HG02623 (cell line): ENCODE results near the gene ELMO1.

Source experiments
- ATAC-seq: cut with Tn5 transposase; IDR thresholded peaks from one replicate; pipeline ENCODE4 v1.9.1; 2021; ENCODE audit warnings: moderate library complexity; ENCODE audit not compliant: unreplicated experiment

The ELMO1 gene

GRCh38 chr7:37320140-37320847 lies 128.4 kb downstream of the ELMO1 start:
- no peak for ATAC-seq

GRCh38 chr7:37318541-37318940 lies 130.1 kb downstream of the ELMO1 start:
- ATAC-seq: no peak

GRCh38 chr7:37315772-37316715 lies 132.6 kb downstream of the ELMO1 start:
- ATAC-seq: no peak

- ATAC-seq: no peak
Measured at GRCh38 chr7:37312608-37313007, 136.1 kb downstream of the ELMO1 start.

- ATAC-seq: peak; percentile 44
Measured at GRCh38 chr7:37311355-37311754, 137.3 kb downstream of the ELMO1 start.

- ATAC-seq: no peak
Measured at GRCh38 chr7:37310327-37311080, 138.2 kb downstream of the ELMO1 start.

- ATAC-seq: no peak
Measured at GRCh38 chr7:37309493-37309892, 139.2 kb downstream of the ELMO1 start.

GRCh38 chr7:37304921-37305320 lies 143.7 kb downstream of the ELMO1 start:
- no peak for ATAC-seq

GRCh38 chr7:37297546-37297945 lies 151.1 kb downstream of the ELMO1 start:
- ATAC-seq: no peak

- ATAC-seq: no peak
Measured at GRCh38 chr7:37295401-37295800, 153.3 kb downstream of the ELMO1 start.

- ATAC-seq: no peak
Measured at GRCh38 chr7:37290731-37291130, 157.9 kb downstream of the ELMO1 start.

- no peak for ATAC-seq
Measured at GRCh38 chr7:37289781-37290180, 158.9 kb downstream of the ELMO1 start.

GRCh38 chr7:37289367-37289766 lies 159.3 kb downstream of the ELMO1 start:
- no peak for ATAC-seq

GRCh38 chr7:37287131-37287855 lies 161.4 kb downstream of the ELMO1 start:
- peak; percentile 38 for ATAC-seq

GRCh38 chr7:37286454-37286832 lies 162.2 kb downstream of the ELMO1 start:
- ATAC-seq: no peak

- ATAC-seq: no peak
Measured at GRCh38 chr7:37285706-37286453, 162.8 kb downstream of the ELMO1 start.

- no peak for ATAC-seq
Measured at GRCh38 chr7:37284805-37285231, 163.8 kb downstream of the ELMO1 start.

- no peak for ATAC-seq
Measured at GRCh38 chr7:37284285-37284684, 164.4 kb downstream of the ELMO1 start.

GRCh38 chr7:37283716-37284115 lies 164.9 kb downstream of the ELMO1 start:
- no peak for ATAC-seq

- no peak for ATAC-seq
Measured at GRCh38 chr7:37282927-37283326, 165.7 kb downstream of the ELMO1 start.
